ENCODE measurements around the gene HTR3D. TPM values are rescaled to one million over a fixed set of nuclear protein-coding genes. Genes with fewer than 3 reads are reported as not detected.

The HTR3D gene
- total RNA-seq, 4 donors from 2014 or later: not detected

DNA sequence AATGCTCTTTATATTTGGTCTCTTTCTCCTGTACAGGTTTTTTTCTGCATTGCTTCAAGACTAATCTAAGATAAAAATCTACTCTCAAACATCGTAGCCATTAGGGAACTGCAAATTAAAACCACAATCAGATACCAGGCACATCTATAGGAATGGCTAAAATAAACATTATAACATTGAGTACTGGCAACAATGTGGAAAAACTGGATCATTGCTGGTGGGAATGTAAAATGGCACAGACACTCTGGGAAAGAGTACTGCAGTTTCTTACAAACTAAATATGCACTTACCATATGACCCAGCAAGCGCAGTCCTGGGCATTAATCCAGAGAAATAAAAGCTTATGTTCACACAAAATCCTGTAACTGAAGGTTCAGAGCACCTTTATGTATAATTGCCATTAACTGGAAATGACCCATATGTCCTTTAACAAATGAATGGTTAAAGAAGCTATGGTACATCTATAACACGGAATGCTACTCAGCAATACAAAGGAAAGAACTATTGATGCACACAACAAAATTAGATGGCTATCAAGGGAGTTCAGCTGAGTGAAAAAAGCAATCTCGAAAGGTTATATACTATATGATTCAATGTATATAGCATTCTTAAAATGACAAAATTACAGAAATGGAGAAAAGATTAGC is 20.2 kb upstream of the HTR3D start:
- no peaks in the 10 kb centered on the region for H3K9me3 ChIP-seq
- no peak for DNase-seq
- H3K36me3 ChIP-seq: peaks cover 0 to 58% (median 3%) of the 10 kb centered on the region in 3 donors
- no peak overlapping the region for H3K27ac ChIP-seq
- H3K4me1 ChIP-seq: peaks cover 11 to 57% (median 27%) of the 10 kb centered on the region in 3 donors
- no peak overlapping the region for H3K4me3 ChIP-seq
- intact Hi-C loops (cut with DNase I): loop anchor here (10.0 kb wide), 1 partner anchor 123 kb away; the partner anchor contains the start of gene EIF2B5
- no peak for TF ChIP-seq POLR2A (IDR thresholded peaks at IDR 0.05)
- TF ChIP-seq, protein P1, sequence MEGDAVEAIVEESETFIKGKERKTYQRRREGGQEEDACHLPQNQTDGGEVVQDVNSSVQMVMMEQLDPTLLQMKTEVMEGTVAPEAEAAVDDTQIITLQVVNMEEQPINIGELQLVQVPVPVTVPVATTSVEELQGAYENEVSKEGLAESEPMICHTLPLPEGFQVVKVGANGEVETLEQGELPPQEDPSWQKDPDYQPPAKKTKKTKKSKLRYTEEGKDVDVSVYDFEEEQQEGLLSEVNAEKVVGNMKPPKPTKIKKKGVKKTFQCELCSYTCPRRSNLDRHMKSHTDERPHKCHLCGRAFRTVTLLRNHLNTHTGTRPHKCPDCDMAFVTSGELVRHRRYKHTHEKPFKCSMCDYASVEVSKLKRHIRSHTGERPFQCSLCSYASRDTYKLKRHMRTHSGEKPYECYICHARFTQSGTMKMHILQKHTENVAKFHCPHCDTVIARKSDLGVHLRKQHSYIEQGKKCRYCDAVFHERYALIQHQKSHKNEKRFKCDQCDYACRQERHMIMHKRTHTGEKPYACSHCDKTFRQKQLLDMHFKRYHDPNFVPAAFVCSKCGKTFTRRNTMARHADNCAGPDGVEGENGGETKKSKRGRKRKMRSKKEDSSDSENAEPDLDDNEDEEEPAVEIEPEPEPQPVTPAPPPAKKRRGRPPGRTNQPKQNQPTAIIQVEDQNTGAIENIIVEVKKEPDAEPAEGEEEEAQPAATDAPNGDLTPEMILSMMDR (IDR thresholded peaks at IDR 0.05): no peak
- 75 to 91% methylated on average over 4 of the region's 4 CpGs for WGBS, 2 donors
- H3K27me3 ChIP-seq: no peaks in the 10 kb centered on the region

GRCh38 chr3:184011937-184012889 is 19.3 kb upstream of the HTR3D start:
- peaks cover 0 to 58% (median 3%) of the 10 kb centered on the region in 3 donors for H3K36me3 ChIP-seq
- H3K27ac ChIP-seq: no peak overlapping the region
- TF ChIP-seq POLR2A (IDR thresholded peaks at IDR 0.05): no peak
- TF ChIP-seq, protein P1 (IDR thresholded peaks at IDR 0.05): no peak
- intact Hi-C loops (cut with DNase I): loop anchor here (10.0 kb wide), 1 partner anchor 123 kb away; the partner anchor contains the start of gene EIF2B5
- 79 to 89% methylated on average over 6 of the region's 6 CpGs for WGBS, 2 donors
- no peaks in the 10 kb centered on the region for H3K9me3 ChIP-seq
- DNase-seq: no peak
- peaks cover 17 to 57% (median 28%) of the 10 kb centered on the region in 3 donors for H3K4me1 ChIP-seq
- H3K27me3 ChIP-seq: no peaks in the 10 kb centered on the region
- H3K4me3 ChIP-seq: no peak overlapping the region

DNA sequence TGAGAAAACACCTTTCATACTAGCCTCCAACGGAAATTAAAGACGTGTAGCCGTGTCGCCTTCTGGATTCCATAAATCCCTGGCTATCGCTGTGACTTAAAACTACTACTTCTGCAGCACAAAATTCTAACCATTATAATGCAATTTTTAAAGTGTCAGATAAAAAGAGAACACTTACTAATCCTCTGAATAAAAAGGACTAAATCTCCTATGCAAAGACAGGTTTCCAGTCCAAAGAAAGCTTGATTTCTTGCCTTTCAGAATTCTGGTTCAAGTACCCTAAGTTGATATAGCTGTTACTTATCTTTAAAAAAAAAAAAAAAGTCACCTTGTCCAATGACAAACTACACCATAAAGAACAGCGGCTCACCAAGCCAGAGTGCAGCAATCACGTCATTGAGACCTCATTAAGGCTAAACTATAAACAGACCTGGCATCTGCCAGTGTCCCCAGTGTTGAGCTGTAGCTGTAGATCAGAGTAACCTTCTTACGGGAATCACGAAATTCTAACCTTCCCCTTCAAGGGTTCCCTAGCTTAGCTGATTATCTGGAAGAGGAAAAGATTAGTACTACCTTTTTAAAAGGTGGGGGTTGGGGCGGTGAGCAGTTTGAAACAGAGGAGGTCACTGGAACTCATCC is 16.0 kb upstream of the HTR3D start:
- Histone ChIP-seq H3K27me3 (no peaks in the 10 kb centered on the region), H3K36me3 (peaks cover 0 to 38% (median 0%) of the 10 kb centered on the region in 3 donors), H3K4me1 (peaks cover 9 to 42% (median 10%) of the 10 kb centered on the region in 3 donors), H3K9me3 (no peaks in the 10 kb centered on the region), H3K4me3 (peak overlapping the region; percentile 4 to 100 (median 92)), H3K27ac (peak overlapping the region; percentile 89 to 95 (median 90))
- intact Hi-C loops (cut with DNase I): loop anchor here (5.0 to 10.0 kb wide), 2 partner anchors 118 to 119 kb away; partner anchors contain the start of gene EIF2B5
- WGBS, 2 donors: 46 to 63% methylated on average over 10 of the region's 10 CpGs
- TF ChIP-seq POLR2A (IDR thresholded peaks at IDR 0.05): no peak
- TF ChIP-seq, protein P1 (IDR thresholded peaks at IDR 0.05): no peak
- no peak for DNase-seq

- Histone ChIP-seq H3K4me3 (peak overlapping the region; percentile 4 to 100 (median 92)), H3K27ac (peak overlapping the region; percentile 89 to 95 (median 90)), H3K27me3 (no peaks in the 10 kb centered on the region), H3K4me1 (peaks cover 9 to 42% (median 10%) of the 10 kb centered on the region in 3 donors), H3K9me3 (no peaks in the 10 kb centered on the region), H3K36me3 (peaks cover 0 to 31% (median 0%) of the 10 kb centered on the region in 3 donors)
- TF ChIP-seq, protein P1 (IDR thresholded peaks at IDR 0.05): no peak
- no peak for TF ChIP-seq POLR2A (IDR thresholded peaks at IDR 0.05)
- intact Hi-C loops (cut with DNase I): loop anchor here (5.0 to 10.0 kb wide), 2 partner anchors 119 kb away; partner anchors contain the start of gene EIF2B5
- 37 to 45% methylated on average over 5 of the region's 5 CpGs for WGBS, 2 donors
- no peak for DNase-seq
These were observed 15.4 kb upstream of the HTR3D start for GRCh38 chr3:184016169-184016570.
